HCT116 (cell line): ENCODE data around the gene OR2Y1. TPM values are rescaled to one million over a fixed set of nuclear protein-coding genes. Genes with fewer than 3 reads are reported as not detected.

ENCODE experiments used
- ATAC-seq: fragments of 200-7000 bp; cut with Tn5 transposase; 2 replicates; pipeline ENCODE4 v1.9.1; 2020; ENCODE audit warnings: mild to moderate bottlenecking, moderate library complexity
- BruUV-seq: library from RNA; stranded (reverse); fragments of 400-500 nt; replicated peaks from 2 replicates; lab custom pipeline; 2021; lab: Mats Ljungman, UMichigan
- CTCF ChIA-PET: fragments of 300-600 bp; sonication (Branson Sonifier 250); formaldehyde crosslinking; loops from one replicate; lab custom pipeline; 2021; ENCODE audit warnings: antibody characterized with exemption; lab: Charles Lee
- POLR2A ChIA-PET: fragments of 300-600, 350-600 bp; sonication (Branson Sonifier 250); formaldehyde crosslinking; loops from one replicate; lab custom pipeline; 2021; ENCODE audit warnings: antibody characterized with exemption; lab: Charles Lee
- RAD21 ChIA-PET, 2 experiments: fragments of 300-600 bp; sonication (Branson Sonifier 250); formaldehyde crosslinking; loops; one replicate each; lab custom pipeline; 2023; ENCODE audit warnings: low total read pairs in 2 of 2; ENCODE audit not compliant: uncharacterized antibody in 2 of 2, unreplicated experiment in 2 of 2, low non-redundant PET in 1 of 2; lab: Charles Lee
- DNase-seq: peaks from one replicate; pipeline ENCODE4 v3.0.0-alpha.2; 2010; ENCODE audit warnings: low read depth, low spot score
- H2AFZ ChIP-seq: fragments of 200-600 bp; shearing (Covaris generic), sonication (generic); 2 replicates; pipeline ENCODE4 v1.6.1; 2017; ENCODE audit warnings: low read depth, mixed run types, mixed read lengths, antibody characterized with exemption, low read length; ENCODE audit not compliant: poor library complexity, severe bottlenecking
- H3K27ac ChIP-seq: 2 replicates; pipeline ENCODE4 v1.5.1; 2012; ENCODE audit warnings: low read depth, low read length
- H3K27me3 ChIP-seq: fragments of 200-600 bp; sonication (generic); 2 replicates; pipeline ENCODE4 v1.6.1; 2016; ENCODE audit warnings: mixed run types, low read length, mixed read lengths; ENCODE audit not compliant: insufficient read depth
- H3K36me3 ChIP-seq, 2 experiments: fragments of 200-500 bp in 1 of 2; fragments of 200-600 bp in 1 of 2; sonication (Bioruptor generic) in 1 of 2; sonication (generic) in 1 of 2; 2 replicates each; pipeline versions ENCODE4 v1.5.1 to v1.6.1; 2014 to 2016; ENCODE audit warnings: low read length in 2 of 2, inconsistent platforms in 1 of 2, mixed read lengths in 1 of 2, mixed run types in 1 of 2; ENCODE audit not compliant: insufficient read depth in 2 of 2, control insufficient read depth in 1 of 2
- H3K4me1 ChIP-seq, 2 experiments: fragments of 200-600 bp in 1 of 2; sonication (generic) in 1 of 2; 2 replicates each; pipeline versions ENCODE4 v1.5.1 to v1.6.1; 2012 to 2017; ENCODE audit warnings: low read length in 2 of 2, inconsistent platforms in 1 of 2, mild to moderate bottlenecking in 1 of 2, mixed read lengths in 1 of 2, mixed run types in 1 of 2, moderate library complexity in 1 of 2; ENCODE audit not compliant: insufficient read depth in 2 of 2, control insufficient read depth in 1 of 2
- H3K4me2 ChIP-seq: fragments of 200-600 bp; sonication (generic); 2 replicates; pipeline ENCODE4 v1.6.1; 2017; ENCODE audit warnings: mixed run types, low read length, mixed read lengths
- H3K4me3 ChIP-seq, 2 experiments: fragments of 200-600 bp in 1 of 2; sonication (generic) in 1 of 2; replicated peaks in 1 of 2; 2 replicates each; pipeline ENCODE4 v1.5.1; 2011 to 2016; ENCODE audit warnings: low read length in 2 of 2, control low read depth in 1 of 2, low read depth in 1 of 2, mild to moderate bottlenecking in 1 of 2, mixed read lengths in 1 of 2, mixed run types in 1 of 2
- H3K79me2 ChIP-seq: fragments of 200-600 bp; sonication (generic); 2 replicates; pipeline ENCODE4 v1.6.1; 2017; ENCODE audit warnings: mild to moderate bottlenecking, mixed run types, low read length, moderate library complexity, mixed read lengths; ENCODE audit not compliant: insufficient read depth
- H3K9ac ChIP-seq: fragments of 200-600 bp; sonication (generic); 2 replicates; pipeline ENCODE4 v1.6.1; 2016; ENCODE audit warnings: low read length, mixed read lengths
- H3K9me2 ChIP-seq: fragments of 200-600 bp; sonication (generic), shearing (Covaris generic); 2 replicates; pipeline ENCODE4 v1.6.1; 2017; ENCODE audit warnings: mixed run types, mild to moderate bottlenecking, moderate library complexity; ENCODE audit not compliant: insufficient read depth
- H3K9me3 ChIP-seq, 2 experiments: fragments of 200-500 bp in 1 of 2; fragments of 200-600 bp in 1 of 2; sonication (Bioruptor generic) in 1 of 2; sonication (generic) in 1 of 2; 2 replicates each; pipeline ENCODE4 v1.6.1; 2014 to 2017; ENCODE audit warnings: low read length in 2 of 2, mixed read lengths in 2 of 2, inconsistent platforms in 1 of 2, low read depth in 1 of 2, mild to moderate bottlenecking in 1 of 2, mixed run types in 1 of 2, moderate library complexity in 1 of 2; ENCODE audit not compliant: control insufficient read depth in 1 of 2, insufficient read depth in 1 of 2
- H4K20me1 ChIP-seq: fragments of 200-600 bp; sonication (generic), shearing (Covaris generic); 2 replicates; pipeline ENCODE4 v1.6.1; 2017; ENCODE audit warnings: mixed run types, mild to moderate bottlenecking, moderate library complexity; ENCODE audit not compliant: insufficient read depth
- CEBPB ChIP-seq: IDR thresholded peaks from 2 replicates; pipeline ENCODE4 v1.6.1; 2012; ENCODE audit warnings: low read depth
- EGR1 ChIP-seq: IDR thresholded peaks from 2 replicates; pipeline ENCODE4 v1.6.1; 2012; ENCODE audit warnings: low read depth
- ELF1 ChIP-seq: IDR thresholded peaks from 2 replicates; pipeline ENCODE4 v1.6.1; 2012; ENCODE audit warnings: low read depth, borderline replicate concordance
- EZH2phosphoT487 ChIP-seq: fragments of 200-600 bp; IDR thresholded peaks from 2 replicates; pipeline ENCODE4 v1.6.1; 2018; ENCODE audit warnings: antibody characterized with exemption, borderline replicate concordance
- FOSL1 ChIP-seq: IDR thresholded peaks from 2 replicates; pipeline ENCODE4 v1.6.1; 2012; ENCODE audit warnings: low read depth
- JUND ChIP-seq: IDR thresholded peaks from 2 replicates; pipeline ENCODE4 v1.6.1; 2012
- POLR2A ChIP-seq: IDR thresholded peaks from 2 replicates; pipeline ENCODE4 v1.7.0; 2011; ENCODE audit warnings: borderline replicate concordance; ENCODE audit not compliant: insufficient read depth, insufficient read length; ENCODE audit errors: extremely low read depth
- POLR2AphosphoS5 ChIP-seq: IDR thresholded peaks from 2 replicates; pipeline ENCODE4 v1.6.1; 2011; ENCODE audit warnings: mild to moderate bottlenecking, low read depth, low read length, moderate library complexity
- RAD21 ChIP-seq: IDR thresholded peaks from 2 replicates; pipeline ENCODE4 v1.6.1; 2012; ENCODE audit warnings: low read depth, mild to moderate bottlenecking
- SIN3A ChIP-seq: IDR thresholded peaks from 2 replicates; pipeline ENCODE4 v1.6.1; 2012; ENCODE audit warnings: low read depth
- SRF ChIP-seq: IDR thresholded peaks from 2 replicates; pipeline ENCODE4 v1.6.1; 2012; ENCODE audit warnings: low read depth
- TCF7L2 ChIP-seq: IDR thresholded peaks from 2 replicates; pipeline ENCODE4 v1.7.0; 2011; ENCODE audit warnings: borderline replicate concordance, inconsistent platforms; ENCODE audit not compliant: insufficient read depth, insufficient read length; ENCODE audit errors: extremely low read depth
- YY1 ChIP-seq: IDR thresholded peaks from 2 replicates; pipeline ENCODE4 v1.6.1; 2011; ENCODE audit warnings: low read length, low read depth, moderate library complexity, mild to moderate bottlenecking; ENCODE audit not compliant: insufficient replicate concordance; ENCODE audit errors: extremely low read depth
- ZFX ChIP-seq: fragments of 450-650 bp; IDR thresholded peaks from 2 replicates; pipeline ENCODE4 v1.6.1; 2017
- ZNF274 ChIP-seq: fragments of 200-500 bp; sonication (Bioruptor generic); IDR thresholded peaks from 2 replicates; pipeline ENCODE4 v1.6.1; 2014; ENCODE audit warnings: mild to moderate bottlenecking, low read depth, low read length, inconsistent platforms
- intact Hi-C: fragments of 100-400 bp; cut with micrococcal nuclease; formaldehyde crosslinking; loops from 2 replicates; pipeline ENCODE4 v1.10.0; 2022
- total RNA-seq: library from RNA; stranded (reverse); gene quantifications from one replicate; pipeline ENCODE4 v1.2.1, GENCODE V29; 2021; ENCODE audit not compliant: unreplicated experiment
- TF ChIP-seq, protein P1 (sequence below): IDR thresholded peaks from 2 replicates; pipeline ENCODE4 v1.6.1; 2012
- TF ChIP-seq, protein P2 (sequence below): IDR thresholded peaks from 2 replicates; pipeline ENCODE4 v1.6.1; 2011; ENCODE audit warnings: mild to moderate bottlenecking, low read length, moderate library complexity; ENCODE audit not compliant: insufficient replicate concordance; ENCODE audit errors: extremely low read depth
- TF ChIP-seq, protein P3 (sequence below): IDR thresholded peaks from 2 replicates; pipeline ENCODE4 v1.6.1; 2012

OR2Y1 gene
- total RNA-seq, 1 experiment from 2014 or later, result not detected

DNA sequence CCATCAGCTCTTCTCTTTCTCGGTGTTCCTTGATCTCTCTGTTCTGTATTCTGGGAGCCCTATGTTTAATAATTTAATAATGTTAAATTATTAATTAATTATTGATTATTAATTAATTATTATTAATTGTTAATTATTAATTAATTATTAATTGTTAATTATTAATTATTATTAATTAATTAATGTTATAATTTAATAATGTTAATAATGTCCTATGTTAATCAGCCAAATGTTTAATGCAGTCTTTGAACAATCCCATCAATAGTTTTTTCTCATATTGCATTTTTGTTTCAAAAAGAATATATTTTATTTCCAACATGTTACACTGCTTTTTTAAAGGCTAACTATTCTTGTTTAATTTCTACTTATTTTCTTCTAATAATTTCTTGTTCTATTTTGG is 36.5 kb upstream of the OR2Y1 start:
- Histone ChIP-seq H3K9ac (no peak overlapping the region), H3K27ac (no peak overlapping the region), H4K20me1 (no peaks in the 10 kb centered on the region), H3K27me3 (no peaks in the 10 kb centered on the region), H3K79me2 (no peaks in the 10 kb centered on the region), H3K4me1 (no peaks in the 10 kb centered on the region), H2AFZ (no peak overlapping the region), H3K4me2 (no peak overlapping the region), H3K36me3 (no peaks in the 10 kb centered on the region), H3K9me2 (no peaks in the 10 kb centered on the region), H3K4me3 (no peak overlapping the region), H3K9me3 (no peaks in the 10 kb centered on the region)
- BruUV-seq, result no TSS peak
- DNase-seq (no peak), ATAC-seq (no peak)
- intact Hi-C loops, result no loop called here
- ChIA-PET RAD21 (no interaction called here), CTCF (no interaction called here), POLR2A (no interaction called here)
- TF ChIP-seq JUND, result no peak
- TF ChIP-seq POLR2AphosphoS5, result no peak
- TF ChIP-seq, protein P1, sequence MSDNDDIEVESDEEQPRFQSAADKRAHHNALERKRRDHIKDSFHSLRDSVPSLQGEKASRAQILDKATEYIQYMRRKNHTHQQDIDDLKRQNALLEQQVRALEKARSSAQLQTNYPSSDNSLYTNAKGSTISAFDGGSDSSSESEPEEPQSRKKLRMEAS, result no peak
- TF ChIP-seq SRF, result no peak
- no peak for TF ChIP-seq ZFX

DNA sequence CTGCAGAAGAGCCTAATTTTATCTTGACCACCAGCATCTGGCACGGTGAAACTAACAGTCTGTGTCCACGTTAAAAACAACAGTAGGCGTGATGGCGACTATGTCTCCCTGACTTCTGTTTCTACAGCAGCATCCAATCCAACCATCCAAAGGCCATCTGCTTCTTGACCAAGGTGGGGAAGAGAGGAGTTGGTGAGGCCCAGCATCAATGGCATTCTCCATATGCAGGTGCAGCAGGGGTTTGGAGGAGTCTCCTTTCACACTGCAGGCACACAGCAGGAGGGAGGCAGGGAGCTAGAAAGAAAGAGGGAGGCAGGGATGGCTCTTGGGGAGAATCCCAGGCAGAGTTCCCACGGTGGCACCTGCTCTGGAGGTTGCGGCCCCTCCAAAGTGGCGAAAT is 35.8 kb upstream of the OR2Y1 start:
- Histone ChIP-seq H3K9me3 (no peaks in the 10 kb centered on the region), H3K9me2 (no peaks in the 10 kb centered on the region), H3K79me2 (no peaks in the 10 kb centered on the region), H3K27me3 (no peaks in the 10 kb centered on the region), H3K4me2 (no peak overlapping the region), H3K27ac (no peak overlapping the region), H3K9ac (no peak overlapping the region), H3K36me3 (no peaks in the 10 kb centered on the region), H3K4me3 (no peak overlapping the region), H3K4me1 (no peaks in the 10 kb centered on the region), H2AFZ (no peak overlapping the region), H4K20me1 (no peaks in the 10 kb centered on the region)
- DNase-seq, result no peak
- CTCF ChIA-PET, result no interaction called here
- ATAC-seq, result no peak
- intact Hi-C loops, result no loop called here
- TF ChIP-seq EGR1 (no peak), SIN3A (no peak), CEBPB (no peak), POLR2A (no peak), TCF7L2 (no peak), RAD21 (no peak), ZNF274 (no peak), YY1 (no peak), FOSL1 (no peak), EZH2phosphoT487 (no peak), ELF1 (no peak)
- TF ChIP-seq, protein P2, sequence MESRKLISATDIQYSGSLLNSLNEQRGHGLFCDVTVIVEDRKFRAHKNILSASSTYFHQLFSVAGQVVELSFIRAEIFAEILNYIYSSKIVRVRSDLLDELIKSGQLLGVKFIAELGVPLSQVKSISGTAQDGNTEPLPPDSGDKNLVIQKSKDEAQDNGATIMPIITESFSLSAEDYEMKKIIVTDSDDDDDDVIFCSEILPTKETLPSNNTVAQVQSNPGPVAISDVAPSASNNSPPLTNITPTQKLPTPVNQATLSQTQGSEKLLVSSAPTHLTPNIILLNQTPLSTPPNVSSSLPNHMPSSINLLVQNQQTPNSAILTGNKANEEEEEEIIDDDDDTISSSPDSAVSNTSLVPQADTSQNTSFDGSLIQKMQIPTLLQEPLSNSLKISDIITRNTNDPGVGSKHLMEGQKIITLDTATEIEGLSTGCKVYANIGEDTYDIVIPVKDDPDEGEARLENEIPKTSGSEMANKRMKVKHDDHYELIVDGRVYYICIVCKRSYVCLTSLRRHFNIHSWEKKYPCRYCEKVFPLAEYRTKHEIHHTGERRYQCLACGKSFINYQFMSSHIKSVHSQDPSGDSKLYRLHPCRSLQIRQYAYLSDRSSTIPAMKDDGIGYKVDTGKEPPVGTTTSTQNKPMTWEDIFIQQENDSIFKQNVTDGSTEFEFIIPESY, result no peak
- TF ChIP-seq, protein P3, sequence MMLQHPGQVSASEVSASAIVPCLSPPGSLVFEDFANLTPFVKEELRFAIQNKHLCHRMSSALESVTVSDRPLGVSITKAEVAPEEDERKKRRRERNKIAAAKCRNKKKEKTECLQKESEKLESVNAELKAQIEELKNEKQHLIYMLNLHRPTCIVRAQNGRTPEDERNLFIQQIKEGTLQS, result no peak
- RAD21 ChIA-PET, result no interaction called here
- POLR2A ChIA-PET, result no interaction called here
- BruUV-seq, result no TSS peak
